Heart right ventricle (tissue), 16 donors: ENCODE data around the gene IQGAP2. TPM values are rescaled to one million over a fixed set of nuclear protein-coding genes. Genes with fewer than 3 reads are reported as not detected.

ENCODE experiments used
- ATAC-seq, 8 donors: fragments of 200-7000 bp; cut with Tn5 transposase; one replicate each; pipeline ENCODE4 v1.9.1; 2020; ENCODE audit warnings: mild to moderate bottlenecking in 8 of 8, moderate library complexity in 8 of 8, moderate number of reproducible peaks in 1 of 8
- DNase-seq, 2 donors: peaks; one replicate each; pipeline ENCODE4 v3.0.0-alpha.2; 2020
- H3K27ac ChIP-seq, 10 donors: fragments of 200-600 bp; sonication (generic) in 2 of 10; one replicate each; pipeline versions ENCODE4 v1.5.0 to v1.8.0; 2020 to 2022; ENCODE audit warnings: mild to moderate bottlenecking in 3 of 10
- H3K27me3 ChIP-seq, 7 donors: fragments of 200-600 bp; one replicate each; pipeline ENCODE4 v1.8.0; 2021 to 2022; ENCODE audit warnings: mild to moderate bottlenecking in 2 of 7
- H3K36me3 ChIP-seq, 9 donors: fragments of 200-600 bp; sonication (generic) in 1 of 9; one replicate each; pipeline versions ENCODE4 v1.5.0 to v1.8.0; 2020 to 2022; ENCODE audit warnings: mild to moderate bottlenecking in 2 of 9
- H3K4me1 ChIP-seq, 9 donors: fragments of 200-600 bp; sonication (generic) in 1 of 9; one replicate each; pipeline versions ENCODE4 v1.5.0 to v1.8.0; 2020 to 2022; ENCODE audit warnings: mild to moderate bottlenecking in 4 of 9
- H3K4me3 ChIP-seq, 10 donors: fragments of 200-600 bp; sonication (generic) in 2 of 10; one replicate each; pipeline versions ENCODE4 v1.5.0 to v1.8.0; 2020 to 2022; ENCODE audit warnings: mild to moderate bottlenecking in 7 of 10, moderate library complexity in 2 of 10
- H3K9me3 ChIP-seq, 11 donors: fragments of 200-600 bp in 10 of 11; sonication (generic) in 2 of 11; one replicate each; pipeline versions ENCODE4 v1.5.0 to v1.8.0; 2013 to 2022; ENCODE audit warnings: mild to moderate bottlenecking in 2 of 11, control low read depth in 1 of 11, moderate library complexity in 1 of 11
- WGBS, 2 donors: extraction: QIAGEN DNeasy Blood & Tissue Kit; methylation state at CpG; one replicate each; pipeline ENCODE4 v1.1.7; 2013; ENCODE audit warnings: inconsistent platforms in 1 of 2; 5-methylcytosine and 5-hydroxymethylcytosine counted together
- intact Hi-C, 10 donors: fragments of 100-400 bp; cut with DNase I; formaldehyde crosslinking; loops; one replicate each; pipeline versions ENCODE4 v1.11.1 to v1.14.2; 2022
- polyA plus RNA-seq, 2 donors: library from polyadenylated mRNA; stranded (reverse); fragments of 200-250 nt; gene quantifications; one replicate each; pipeline ENCODE4 v1.2.3, GENCODE V29; 2013
- total RNA-seq, 10 donors: library from RNA; stranded (reverse); fragmentation: NEBNext Ultra II Directional in 3 of 10; extraction: Animal tissue kit (Norgen Biotek cat#: 25700) in 3 of 10; gene quantifications; one replicate each; pipeline versions ENCODE4 v1.2.1 to v1.2.4, GENCODE V29; 2021 to 2023
- TF ChIP-seq, protein P1 (sequence below), 9 donors: fragments of 200-600 bp; sonication (generic) in 2 of 9; IDR thresholded peaks; one replicate each; pipeline versions ENCODE4 v1.5.0 to v1.8.0; 2021 to 2022; ENCODE audit warnings: antibody characterized with exemption in 9 of 9, mild to moderate bottlenecking in 5 of 9, moderate library complexity in 1 of 9
- donor health status: Arrhythmogenic right ventricular cardiomyopathy.
- donor health status: ischemic (EF 13 %, LVEDD 7.1; RV severe dilation, severe dysfunction).
- donor health status: healthy with polysubstance abuse.
- donor health status: DM: no; HTN: yes; CAD: no.
- donor health status: DM: no; HTN: no; CAD: no.
- donor health status: ischemic (EF 25% LVEDD 6.9; RV normal size, moderate dysfunction).
- donor health status: ischemic (EF 25% LVEDD 5.7; RV mildly dilated, moderate dysfunction).
- donor health status: healthy.
- donor health status: DM: yes; HTN: yes; CAD: no.
- donor health status: Ischemic cardiomyopathy.
- donor health status: ischemic (EF 35%, LVEDD 5.7; RV mildly dilated, moderate dysfunction).
- donor health status: nonischemic (EF 11% LVEDD 7.7; RV severe dilation, severe dysfunction).
- donor health status: DM: yes; HTN: yes; CAD: no.
- donor health status: PGD.
- donor health status: ischemic (EF 29% LVEDD 5.4; RV normal size, mild dysfunction).
- donor health status: nonischemic (EF 23%, LVEDD 6.1; RV moderate dilation, normal function).

Gene IQGAP2
- total and polyA plus RNA-seq, 12 donors, result 2.5 to 22.3 (median 5.0) TPM

DNA sequence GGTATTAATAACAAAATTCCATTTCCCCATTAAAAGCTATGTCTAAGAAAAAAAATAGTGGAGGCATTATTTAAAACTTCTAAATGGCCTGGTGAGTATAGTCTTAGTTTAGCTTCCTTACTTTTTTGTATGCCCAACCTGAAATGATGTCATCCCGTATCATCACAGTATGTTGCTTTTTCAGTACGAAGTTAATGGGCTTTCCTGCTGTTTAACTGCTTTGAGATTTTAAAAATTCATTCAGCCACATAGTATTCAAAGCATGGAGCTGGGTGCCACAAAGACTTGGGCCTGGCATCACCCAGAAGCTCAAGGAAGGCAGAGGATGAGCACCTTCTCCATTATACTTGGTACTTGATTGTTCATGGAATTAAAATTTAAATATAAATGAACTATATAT lies 212.7 kb downstream of the IQGAP2 start:
- DNase-seq, result no peak
- Histone ChIP-seq H3K27me3 (peaks cover 0 to 14% (median 0%) of the 10 kb centered on the region in 7 donors), H3K36me3 (peaks cover 0 to 57% (median 0%) of the 10 kb centered on the region in 9 donors), H3K27ac (no peak overlapping the region), H3K4me1 (no peaks in the 10 kb centered on the region), H3K4me3 (no peak overlapping the region), H3K9me3 (no peaks in the 10 kb centered on the region)
- TF ChIP-seq, protein P1, sequence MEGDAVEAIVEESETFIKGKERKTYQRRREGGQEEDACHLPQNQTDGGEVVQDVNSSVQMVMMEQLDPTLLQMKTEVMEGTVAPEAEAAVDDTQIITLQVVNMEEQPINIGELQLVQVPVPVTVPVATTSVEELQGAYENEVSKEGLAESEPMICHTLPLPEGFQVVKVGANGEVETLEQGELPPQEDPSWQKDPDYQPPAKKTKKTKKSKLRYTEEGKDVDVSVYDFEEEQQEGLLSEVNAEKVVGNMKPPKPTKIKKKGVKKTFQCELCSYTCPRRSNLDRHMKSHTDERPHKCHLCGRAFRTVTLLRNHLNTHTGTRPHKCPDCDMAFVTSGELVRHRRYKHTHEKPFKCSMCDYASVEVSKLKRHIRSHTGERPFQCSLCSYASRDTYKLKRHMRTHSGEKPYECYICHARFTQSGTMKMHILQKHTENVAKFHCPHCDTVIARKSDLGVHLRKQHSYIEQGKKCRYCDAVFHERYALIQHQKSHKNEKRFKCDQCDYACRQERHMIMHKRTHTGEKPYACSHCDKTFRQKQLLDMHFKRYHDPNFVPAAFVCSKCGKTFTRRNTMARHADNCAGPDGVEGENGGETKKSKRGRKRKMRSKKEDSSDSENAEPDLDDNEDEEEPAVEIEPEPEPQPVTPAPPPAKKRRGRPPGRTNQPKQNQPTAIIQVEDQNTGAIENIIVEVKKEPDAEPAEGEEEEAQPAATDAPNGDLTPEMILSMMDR (IDR thresholded peaks at IDR 0.05), result no peak
- no peak for ATAC-seq
- whole genome bisulfite sequencing, 2 donors, result 60 to 68% methylated on average over 2 of the region's 2 CpGs
- intact Hi-C loops, result no loop called here

DNA sequence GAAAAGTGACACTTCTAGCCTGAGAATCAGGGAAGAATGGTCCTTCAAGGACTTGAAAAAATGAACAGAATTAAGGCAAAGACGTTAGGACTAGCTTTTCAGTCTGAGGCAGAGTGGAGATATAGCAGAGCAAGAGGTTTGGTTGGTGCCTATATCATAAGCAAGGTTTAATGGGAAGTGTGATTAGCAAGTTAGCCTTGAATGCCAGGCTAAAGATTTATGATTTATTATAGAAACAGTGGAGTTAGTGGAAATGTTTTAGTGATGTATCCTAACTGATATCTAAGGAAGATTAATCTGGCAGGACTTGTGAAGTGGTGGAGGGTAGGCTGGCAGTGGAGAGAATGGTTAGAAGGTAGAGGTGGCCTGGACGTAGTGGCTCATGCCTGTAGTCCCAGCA lies 213.1 kb downstream of the IQGAP2 start:
- no peak overlapping the region for H3K4me3 ChIP-seq
- peaks cover 0 to 53% (median 0%) of the 10 kb centered on the region in 9 donors for H3K36me3 ChIP-seq
- ATAC-seq (no peak), DNase-seq (no peak)
- H3K4me1 ChIP-seq, result no peaks in the 10 kb centered on the region
- H3K27ac ChIP-seq, result no peak overlapping the region
- 88 to 89% methylated on average over 2 of the region's 2 CpGs for whole genome bisulfite sequencing, 2 donors
- peaks cover 0 to 14% (median 0%) of the 10 kb centered on the region in 7 donors for H3K27me3 ChIP-seq
- intact Hi-C loops, result no loop called here
- no peaks in the 10 kb centered on the region for H3K9me3 ChIP-seq
- TF ChIP-seq, protein P1 (IDR thresholded peaks at IDR 0.05), result no peak

DNA sequence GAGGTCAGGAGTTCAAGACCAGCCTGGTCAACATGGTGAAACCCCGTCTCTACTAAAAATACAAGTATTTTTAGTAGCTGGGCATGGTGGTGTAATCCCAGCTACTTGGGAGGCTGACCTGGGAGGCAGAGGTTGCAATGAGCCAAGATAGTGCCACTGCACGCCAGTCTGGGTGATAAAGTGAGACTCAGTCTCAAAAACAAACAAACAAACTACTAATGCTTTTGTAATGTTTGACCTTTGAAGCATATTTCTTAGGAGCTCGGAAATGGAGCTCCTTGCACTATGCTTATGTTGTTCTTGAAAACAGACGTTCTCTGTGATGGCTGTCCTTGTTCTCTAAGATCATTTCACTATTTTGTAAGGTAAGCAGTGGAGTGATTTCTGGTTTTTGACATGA lies 214.1 kb downstream of the IQGAP2 start:
- H3K4me1 ChIP-seq, result no peaks in the 10 kb centered on the region
- 83 to 85% methylated on average over 4 of the region's 4 CpGs for WGBS, 2 donors
- TF ChIP-seq, protein P1 (IDR thresholded peaks at IDR 0.05), result no peak
- intact Hi-C loops, result no loop called here
- no peak for ATAC-seq
- H3K36me3 ChIP-seq, result peaks cover 0 to 44% (median 0%) of the 10 kb centered on the region in 9 donors
- no peak overlapping the region for H3K4me3 ChIP-seq
- peaks cover 0 to 4% (median 0%) of the 10 kb centered on the region in 7 donors for H3K27me3 ChIP-seq
- DNase-seq, result no peak
- H3K9me3 ChIP-seq, result no peaks in the 10 kb centered on the region
- H3K27ac ChIP-seq, result no peak overlapping the region

DNA sequence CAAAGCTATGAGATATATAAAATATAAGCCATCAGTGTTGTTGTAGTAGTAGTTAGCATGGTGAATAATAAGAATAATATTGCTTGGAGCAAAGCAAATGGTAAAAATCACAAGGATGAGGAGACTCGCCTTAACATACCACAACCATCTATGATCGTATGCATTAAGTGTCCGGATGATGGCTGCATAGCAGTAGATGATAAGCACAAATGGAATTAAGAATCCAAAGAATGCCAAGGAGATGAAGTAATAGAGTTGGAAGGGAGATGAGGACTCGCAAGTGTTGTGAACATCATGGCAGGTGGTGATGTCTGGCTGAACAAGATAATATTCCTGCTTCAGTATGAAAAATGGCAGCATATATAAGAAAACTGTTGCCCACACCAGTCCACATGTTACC lies 214.6 kb downstream of the IQGAP2 start:
- Histone ChIP-seq H3K4me3 (no peak overlapping the region), H3K27me3 (peaks cover 0 to 3% (median 0%) of the 10 kb centered on the region in 7 donors), H3K27ac (no peak overlapping the region), H3K9me3 (no peaks in the 10 kb centered on the region), H3K4me1 (no peaks in the 10 kb centered on the region), H3K36me3 (peaks cover 0 to 41% (median 0%) of the 10 kb centered on the region in 9 donors)
- intact Hi-C loops, result no loop called here
- ATAC-seq (no peak), DNase-seq (no peak)
- TF ChIP-seq, protein P1 (IDR thresholded peaks at IDR 0.05), result no peak
- WGBS, 2 donors, result 66 to 67% methylated on average over 4 of the region's 4 CpGs
